Kidney (tissue), 14 donors: ENCODE results near the gene ITM2C. TPM values are rescaled to one million over a fixed set of nuclear protein-coding genes. Genes with fewer than 3 reads are reported as not detected.

Source experiments
- DNase-seq, 5 donors: peaks; one replicate each; pipeline ENCODE4 v3.0.0-alpha.2; 2013 to 2020
- FAIRE-seq: peaks from 2 replicates; lab custom pipeline; 2012; peaks lifted over from hg19 to GRCh38; lab: Jason Lieb, UNC
- H3K27ac ChIP-seq, 2 donors: one replicate each; pipeline ENCODE4 v1.7.0; 2013; ENCODE audit warnings: low read depth in 2 of 2, low read length in 2 of 2, inconsistent platforms in 1 of 2
- H3K27me3 ChIP-seq: one replicate; pipeline ENCODE4 v1.7.1; 2013; ENCODE audit warnings: low read length, inconsistent platforms; ENCODE audit not compliant: control insufficient read depth, insufficient read depth
- H3K36me3 ChIP-seq, 3 donors: one replicate each; pipeline versions ENCODE4 v1.7.0 to v1.7.1; 2013; ENCODE audit warnings: low read length in 3 of 3, control low read depth in 1 of 3, inconsistent platforms in 1 of 3; ENCODE audit not compliant: insufficient read depth in 3 of 3, control insufficient read depth in 2 of 3
- H3K4me1 ChIP-seq, 3 donors: one replicate each; pipeline versions ENCODE4 v1.7.0 to v1.7.1; 2013; ENCODE audit warnings: low read length in 3 of 3, inconsistent platforms in 1 of 3, low read depth in 1 of 3; ENCODE audit not compliant: control insufficient read depth in 2 of 3, insufficient read depth in 2 of 3
- H3K4me3 ChIP-seq, 3 donors: one replicate each; pipeline versions ENCODE4 v1.7.0 to v1.8.1; 2013; ENCODE audit warnings: low read length in 3 of 3, control low read depth in 1 of 3, inconsistent platforms in 1 of 3
- H3K9ac ChIP-seq, 3 donors: one replicate each; pipeline versions ENCODE4 v1.7.0 to v1.7.1; 2013; ENCODE audit warnings: low read length in 3 of 3, control low read depth in 1 of 3, inconsistent platforms in 1 of 3
- H3K9me3 ChIP-seq, 3 donors: one replicate each; pipeline versions ENCODE4 v1.7.0 to v1.7.1; 2013; ENCODE audit warnings: low read length in 3 of 3, control low read depth in 1 of 3, inconsistent platforms in 1 of 3; ENCODE audit not compliant: control insufficient read depth in 2 of 3, insufficient read depth in 1 of 3
- intact Hi-C: fragments of 100-400 bp; cut with DNase I; formaldehyde crosslinking; loops from one replicate; pipeline ENCODE4 v1.11.1; 2022
- polyA plus RNA-seq: library from polyadenylated mRNA; stranded (reverse); fragments of 350-450 nt; fragmentation: Illumina TruSeq; extraction: RNeasy Lipid Tissue Mini Kit (QIAGEN cat#74804); gene quantifications from one replicate; pipeline ENCODE4 v1.2.3, GENCODE V29; 2014; ENCODE audit warnings: low read depth, low replicate concordance; ENCODE audit not compliant: insufficient read depth
- total RNA-seq: library from RNA; stranded (reverse); fragmentation: NEBNext Ultra II Directional; extraction: Animal tissue kit (Norgen Biotek cat#: 25700); gene quantifications from one replicate; pipeline ENCODE4 v1.2.1, GENCODE V29; 2021
- TF ChIP-seq, protein P1 (sequence below): IDR thresholded peaks from 3 replicates; pipeline ENCODE4 v1.5.1; 2012; ENCODE audit warnings: mild to moderate bottlenecking, moderate library complexity, borderline replicate concordance; ENCODE audit not compliant: insufficient read depth; ENCODE audit errors: extremely low read depth
- donor health status: control.
- donor health status: control.
- donor health status: control.
- donor health status: control.
- donor health status: control.
- donor health status: DM: yes; HTN: yes; CAD: no.
- donor health status: Normal renal cell carcinoma (clear cell type).

Gene ITM2C
- total and polyA plus RNA-seq, 2 donors from 2014 or later = 308 to 1,131 TPM

DNA sequence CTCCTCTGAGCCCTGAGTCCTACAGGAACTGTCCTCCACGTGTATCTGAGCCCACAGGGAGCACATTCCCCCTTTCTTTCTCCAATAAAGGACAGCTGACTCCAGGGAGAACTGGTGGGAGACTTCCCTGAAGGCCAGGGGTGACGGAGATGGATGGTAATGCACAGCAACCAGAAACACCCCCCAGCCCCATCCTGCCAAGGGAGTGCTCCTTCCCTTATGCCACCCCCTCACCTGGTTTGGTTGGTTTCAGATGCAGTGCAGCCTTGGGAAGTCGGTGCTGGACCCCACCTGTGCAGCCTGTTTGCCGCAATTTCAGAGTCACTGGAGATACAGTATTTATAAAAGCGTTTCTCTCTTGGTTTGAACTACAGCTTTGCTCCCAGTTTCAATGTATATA, 36.3 kb downstream of the ITM2C start:
- Histone ChIP-seq H3K36me3 (no peaks in the 10 kb centered on the region), H3K9me3 (no peaks in the 10 kb centered on the region), H3K27ac (no peak overlapping the region), H3K27me3 (no peaks in the 10 kb centered on the region), H3K4me1 (no peaks in the 10 kb centered on the region), H3K4me3 (no peak overlapping the region), H3K9ac (no peak overlapping the region)
- intact Hi-C loops = loop anchor here (10.0 kb wide), 1 partner anchor 84 kb away; no protein-coding TSS in a partner anchor
- DNase-seq (peak in 1 of 5 donors; percentile 33), FAIRE-seq (no peak)
- TF ChIP-seq, protein P1, sequence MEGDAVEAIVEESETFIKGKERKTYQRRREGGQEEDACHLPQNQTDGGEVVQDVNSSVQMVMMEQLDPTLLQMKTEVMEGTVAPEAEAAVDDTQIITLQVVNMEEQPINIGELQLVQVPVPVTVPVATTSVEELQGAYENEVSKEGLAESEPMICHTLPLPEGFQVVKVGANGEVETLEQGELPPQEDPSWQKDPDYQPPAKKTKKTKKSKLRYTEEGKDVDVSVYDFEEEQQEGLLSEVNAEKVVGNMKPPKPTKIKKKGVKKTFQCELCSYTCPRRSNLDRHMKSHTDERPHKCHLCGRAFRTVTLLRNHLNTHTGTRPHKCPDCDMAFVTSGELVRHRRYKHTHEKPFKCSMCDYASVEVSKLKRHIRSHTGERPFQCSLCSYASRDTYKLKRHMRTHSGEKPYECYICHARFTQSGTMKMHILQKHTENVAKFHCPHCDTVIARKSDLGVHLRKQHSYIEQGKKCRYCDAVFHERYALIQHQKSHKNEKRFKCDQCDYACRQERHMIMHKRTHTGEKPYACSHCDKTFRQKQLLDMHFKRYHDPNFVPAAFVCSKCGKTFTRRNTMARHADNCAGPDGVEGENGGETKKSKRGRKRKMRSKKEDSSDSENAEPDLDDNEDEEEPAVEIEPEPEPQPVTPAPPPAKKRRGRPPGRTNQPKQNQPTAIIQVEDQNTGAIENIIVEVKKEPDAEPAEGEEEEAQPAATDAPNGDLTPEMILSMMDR = no peak

- Histone ChIP-seq H3K27ac (no peak overlapping the region), H3K4me1 (no peaks in the 10 kb centered on the region), H3K9me3 (no peaks in the 10 kb centered on the region), H3K4me3 (no peak overlapping the region), H3K36me3 (no peaks in the 10 kb centered on the region), H3K27me3 (no peaks in the 10 kb centered on the region), H3K9ac (no peak overlapping the region)
- TF ChIP-seq, protein P1 = peak; percentile 78
- intact Hi-C loops = loop anchor here (10.0 kb wide), 1 partner anchor 82 kb away; no protein-coding TSS in a partner anchor
- FAIRE-seq = no peak
- DNase-seq = peak in 4 of 5 donors; percentile 53 to 76 (median 63)
Observed at GRCh38 chr2:230902180-230902899, 37.6 kb downstream of the ITM2C start.

- H3K4me3 ChIP-seq = no peak overlapping the region
- DNase-seq = peak in 1 of 5 donors; percentile 20
- no peaks in the 10 kb centered on the region for H3K9me3 ChIP-seq
- H3K27me3 ChIP-seq = no peaks in the 10 kb centered on the region
- H3K9ac ChIP-seq = no peak overlapping the region
- TF ChIP-seq, protein P1 = no peak
- H3K27ac ChIP-seq = no peak overlapping the region
- H3K4me1 ChIP-seq = peaks cover 0 to 2% (median 0%) of the 10 kb centered on the region in 3 donors
- FAIRE-seq = no peak
- H3K36me3 ChIP-seq = no peaks in the 10 kb centered on the region
- intact Hi-C loops = loop anchor here (10.0 kb wide), 1 partner anchor 81 kb away; no protein-coding TSS in a partner anchor
Observed at GRCh38 chr2:230903231-230904150, 38.7 kb downstream of the ITM2C start.
